ENCODE measurements around the gene DOCK10.

The DOCK10 gene

DNA sequence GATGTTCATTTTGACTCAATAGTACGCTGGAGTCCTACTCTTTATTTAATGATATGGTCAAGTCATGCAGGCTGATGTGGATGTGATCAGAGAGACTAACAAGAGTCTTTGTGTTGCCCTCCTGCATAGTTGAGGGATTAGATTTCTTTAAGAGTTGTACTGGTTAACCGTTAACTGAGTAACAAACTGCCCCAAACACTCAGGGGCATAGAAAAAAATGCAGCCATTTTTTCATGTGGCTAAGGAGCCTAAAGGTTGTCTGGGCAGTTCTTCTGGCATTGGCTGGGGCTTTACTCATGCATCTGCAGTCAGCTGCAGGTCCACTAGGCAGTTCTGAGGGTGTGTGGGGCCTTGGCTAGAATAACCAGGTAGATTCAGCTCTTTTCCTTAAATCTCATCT is 32.5 kb downstream of the DOCK10 start:
- no peak overlapping the region for H3K27ac ChIP-seq (ENCODE audit: extremely low read depth, low read depth, low read length)
- no peaks in the 10 kb centered on the region for H3K4me1 ChIP-seq (ENCODE audit: control insufficient read depth, insufficient read depth, low read length)
- H3K4me3 ChIP-seq (ENCODE audit: low read depth, low read length) = no peak overlapping the region
- H3K9me3 ChIP-seq (ENCODE audit: control insufficient read depth, insufficient read depth, low read depth, low read length) = no peaks in the 10 kb centered on the region
- no peaks in the 10 kb centered on the region for H3K36me3 ChIP-seq (ENCODE audit: control insufficient read depth in 2 of 2, insufficient read depth in 1 of 2, low read length in 2 of 2)
- POLR2A ChIA-PET = no interaction called here
- TF ChIP-seq ZNF785 (tag by site-specific recombination; IDR thresholded peaks at IDR 0.05) (no peak), ZNF132 (tag by site-specific recombination; IDR thresholded peaks at IDR 0.05; ENCODE audit: borderline replicate concordance) (no peak), REPIN1 (tag by site-specific recombination; IDR thresholded peaks at IDR 0.05; ENCODE audit: low read depth) (no peak), ZNF596 (tag by site-specific recombination; IDR thresholded peaks at IDR 0.05) (no peak), ZNF501 (tag by site-specific recombination; IDR thresholded peaks at IDR 0.05) (no peak), ZFP3 (tag by site-specific recombination; IDR thresholded peaks at IDR 0.05; ENCODE audit: low read depth) (no peak), ZNF341 (tag by site-specific recombination; IDR thresholded peaks at IDR 0.05; ENCODE audit: low read depth) (no peak), ZNF302 (tag by site-specific recombination; IDR thresholded peaks at IDR 0.05; ENCODE audit: low read depth) (no peak), EGR2 (tag by site-specific recombination; IDR thresholded peaks at IDR 0.05; ENCODE audit: low read depth) (no peak), ZNF585B (tag by site-specific recombination; IDR thresholded peaks at IDR 0.05) (no peak), ZNF266 (tag by site-specific recombination; IDR thresholded peaks at IDR 0.05; ENCODE audit: low read depth) (no peak), OSR2 (tag by site-specific recombination; IDR thresholded peaks at IDR 0.05) (no peak), ZNF473 (tag by site-specific recombination; IDR thresholded peaks at IDR 0.05) (no peak), ZSCAN30 (tag by site-specific recombination; IDR thresholded peaks at IDR 0.05) (no peak), ZNF610 (tag by site-specific recombination; IDR thresholded peaks at IDR 0.05; ENCODE audit: borderline replicate concordance) (no peak)
- TF ChIP-seq, protein P1, sequence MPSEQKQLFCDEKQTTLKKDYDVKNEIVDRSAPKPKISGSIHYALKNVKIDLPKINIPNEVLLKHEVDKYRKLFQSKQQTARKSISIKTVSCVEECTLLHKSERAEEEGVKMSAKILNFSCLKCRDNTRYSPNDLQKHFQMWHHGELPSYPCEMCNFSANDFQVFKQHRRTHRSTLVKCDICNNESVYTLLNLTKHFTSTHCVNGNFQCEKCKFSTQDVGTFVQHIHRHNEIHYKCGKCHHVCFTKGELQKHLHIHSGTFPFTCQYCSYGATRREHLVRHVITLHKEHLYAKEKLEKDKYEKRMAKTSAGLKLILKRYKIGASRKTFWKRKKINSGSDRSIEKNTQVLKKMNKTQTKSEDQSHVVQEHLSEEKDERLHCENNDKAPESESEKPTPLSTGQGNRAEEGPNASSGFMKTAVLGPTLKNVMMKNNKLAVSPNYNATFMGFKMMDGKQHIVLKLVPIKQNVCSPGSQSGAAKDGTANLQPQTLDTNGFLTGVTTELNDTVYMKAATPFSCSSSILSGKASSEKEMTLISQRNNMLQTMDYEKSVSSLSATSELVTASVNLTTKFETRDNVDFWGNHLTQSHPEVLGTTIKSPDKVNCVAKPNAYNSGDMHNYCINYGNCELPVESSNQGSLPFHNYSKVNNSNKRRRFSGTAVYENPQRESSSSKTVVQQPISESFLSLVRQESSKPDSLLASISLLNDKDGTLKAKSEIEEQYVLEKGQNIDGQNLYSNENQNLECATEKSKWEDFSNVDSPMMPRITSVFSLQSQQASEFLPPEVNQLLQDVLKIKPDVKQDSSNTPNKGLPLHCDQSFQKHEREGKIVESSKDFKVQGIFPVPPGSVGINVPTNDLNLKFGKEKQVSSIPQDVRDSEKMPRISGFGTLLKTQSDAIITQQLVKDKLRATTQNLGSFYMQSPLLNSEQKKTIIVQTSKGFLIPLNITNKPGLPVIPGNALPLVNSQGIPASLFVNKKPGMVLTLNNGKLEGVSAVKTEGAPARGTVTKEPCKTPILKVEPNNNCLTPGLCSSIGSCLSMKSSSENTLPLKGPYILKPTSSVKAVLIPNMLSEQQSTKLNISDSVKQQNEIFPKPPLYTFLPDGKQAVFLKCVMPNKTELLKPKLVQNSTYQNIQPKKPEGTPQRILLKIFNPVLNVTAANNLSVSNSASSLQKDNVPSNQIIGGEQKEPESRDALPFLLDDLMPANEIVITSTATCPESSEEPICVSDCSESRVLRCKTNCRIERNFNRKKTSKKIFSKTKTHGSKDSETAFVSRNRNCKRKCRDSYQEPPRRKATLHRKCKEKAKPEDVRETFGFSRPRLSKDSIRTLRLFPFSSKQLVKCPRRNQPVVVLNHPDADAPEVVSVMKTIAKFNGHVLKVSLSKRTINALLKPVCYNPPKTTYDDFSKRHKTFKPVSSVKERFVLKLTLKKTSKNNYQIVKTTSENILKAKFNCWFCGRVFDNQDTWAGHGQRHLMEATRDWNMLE (tag by site-specific recombination; conservative IDR thresholded peaks at IDR 0.05; ENCODE audit: low read depth) = no peak
- TF ChIP-seq, protein P2, sequence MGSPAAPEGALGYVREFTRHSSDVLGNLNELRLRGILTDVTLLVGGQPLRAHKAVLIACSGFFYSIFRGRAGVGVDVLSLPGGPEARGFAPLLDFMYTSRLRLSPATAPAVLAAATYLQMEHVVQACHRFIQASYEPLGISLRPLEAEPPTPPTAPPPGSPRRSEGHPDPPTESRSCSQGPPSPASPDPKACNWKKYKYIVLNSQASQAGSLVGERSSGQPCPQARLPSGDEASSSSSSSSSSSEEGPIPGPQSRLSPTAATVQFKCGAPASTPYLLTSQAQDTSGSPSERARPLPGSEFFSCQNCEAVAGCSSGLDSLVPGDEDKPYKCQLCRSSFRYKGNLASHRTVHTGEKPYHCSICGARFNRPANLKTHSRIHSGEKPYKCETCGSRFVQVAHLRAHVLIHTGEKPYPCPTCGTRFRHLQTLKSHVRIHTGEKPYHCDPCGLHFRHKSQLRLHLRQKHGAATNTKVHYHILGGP (tag by site-specific recombination; IDR thresholded peaks at IDR 0.05) = no peak
- TF ChIP-seq, protein P3, sequence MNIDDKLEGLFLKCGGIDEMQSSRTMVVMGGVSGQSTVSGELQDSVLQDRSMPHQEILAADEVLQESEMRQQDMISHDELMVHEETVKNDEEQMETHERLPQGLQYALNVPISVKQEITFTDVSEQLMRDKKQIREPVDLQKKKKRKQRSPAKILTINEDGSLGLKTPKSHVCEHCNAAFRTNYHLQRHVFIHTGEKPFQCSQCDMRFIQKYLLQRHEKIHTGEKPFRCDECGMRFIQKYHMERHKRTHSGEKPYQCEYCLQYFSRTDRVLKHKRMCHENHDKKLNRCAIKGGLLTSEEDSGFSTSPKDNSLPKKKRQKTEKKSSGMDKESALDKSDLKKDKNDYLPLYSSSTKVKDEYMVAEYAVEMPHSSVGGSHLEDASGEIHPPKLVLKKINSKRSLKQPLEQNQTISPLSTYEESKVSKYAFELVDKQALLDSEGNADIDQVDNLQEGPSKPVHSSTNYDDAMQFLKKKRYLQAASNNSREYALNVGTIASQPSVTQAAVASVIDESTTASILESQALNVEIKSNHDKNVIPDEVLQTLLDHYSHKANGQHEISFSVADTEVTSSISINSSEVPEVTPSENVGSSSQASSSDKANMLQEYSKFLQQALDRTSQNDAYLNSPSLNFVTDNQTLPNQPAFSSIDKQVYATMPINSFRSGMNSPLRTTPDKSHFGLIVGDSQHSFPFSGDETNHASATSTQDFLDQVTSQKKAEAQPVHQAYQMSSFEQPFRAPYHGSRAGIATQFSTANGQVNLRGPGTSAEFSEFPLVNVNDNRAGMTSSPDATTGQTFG (tag by site-specific recombination; IDR thresholded peaks at IDR 0.05; ENCODE audit: borderline replicate concordance) = no peak
- CTCF ChIA-PET = interaction anchor here (0.5 to 0.9 kb wide), 9 partner anchors 8 to 1039 kb away, joined by 3 to 7 read pairs (median 3); no protein-coding TSS in a partner anchor
